GM18507 (cell line): Measurements from ENCODE around the gene STARD13.
"Not testable (repeated sequence)": the region's sequence is repeated elsewhere in the genome, so short reads cannot be mapped to it uniquely, and the experiment has no call there.

ENCODE experiments used
- DNase-seq: peaks from one replicate; pipeline ENCODE4 v3.0.0; 2011; ENCODE audit warnings: low read depth; ENCODE audit not compliant: insufficient read length; ENCODE audit errors: extremely low spot score
- FAIRE-seq: peaks from 2 replicates; lab custom pipeline; 2011; peaks lifted over from hg19 to GRCh38; lab: Jason Lieb, UNC

STARD13 gene

DNA sequence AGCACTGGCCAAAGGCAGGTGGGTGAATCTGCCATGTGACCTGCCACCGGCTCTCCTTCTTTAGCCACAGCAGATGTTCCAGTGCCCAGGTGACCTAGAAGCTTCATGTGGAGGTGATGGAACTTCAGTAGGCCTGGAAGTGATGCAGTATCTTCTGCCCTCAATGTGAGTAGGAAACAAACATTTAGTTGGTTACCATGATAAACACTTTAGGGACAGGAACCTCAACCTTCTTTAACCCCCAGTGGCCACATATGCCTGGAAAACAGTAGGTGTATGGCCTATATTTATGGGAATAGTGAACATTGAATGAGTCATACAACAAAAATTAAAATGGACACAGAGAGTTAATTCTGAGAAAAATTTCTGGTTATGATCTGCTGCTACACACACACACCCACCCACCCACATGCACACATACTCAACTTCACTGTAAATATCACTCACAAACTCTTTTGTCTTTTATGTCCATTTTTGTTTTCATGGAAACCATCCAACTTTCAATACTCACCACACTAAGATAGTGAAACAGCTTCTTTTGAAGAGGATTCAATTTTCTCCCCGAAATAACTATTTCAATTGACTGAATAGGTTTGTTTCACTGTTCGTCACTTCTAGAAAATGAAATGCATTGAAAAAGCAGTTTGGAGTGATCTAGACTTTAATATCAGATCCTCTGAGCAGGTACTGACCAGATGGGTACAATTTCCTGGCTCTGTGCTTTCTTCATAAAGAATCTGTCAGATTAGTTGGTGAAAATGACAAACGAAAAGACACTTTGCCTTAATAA, 97.3 kb downstream of the STARD13 start:
- no peak for DNase-seq

GRCh38 chr13:33186861-33187291, 98.7 kb downstream of the STARD13 start:
- peak; percentile 75 for FAIRE-seq
- DNase-seq: no peak

More for the DNA sequence above, 97.3 kb downstream of the STARD13 start:
- peak; percentile 76 for FAIRE-seq

- no peak for FAIRE-seq
- no peak for DNase-seq
These were observed 99.7 kb downstream of the STARD13 start for GRCh38 chr13:33185853-33186252.

DNA sequence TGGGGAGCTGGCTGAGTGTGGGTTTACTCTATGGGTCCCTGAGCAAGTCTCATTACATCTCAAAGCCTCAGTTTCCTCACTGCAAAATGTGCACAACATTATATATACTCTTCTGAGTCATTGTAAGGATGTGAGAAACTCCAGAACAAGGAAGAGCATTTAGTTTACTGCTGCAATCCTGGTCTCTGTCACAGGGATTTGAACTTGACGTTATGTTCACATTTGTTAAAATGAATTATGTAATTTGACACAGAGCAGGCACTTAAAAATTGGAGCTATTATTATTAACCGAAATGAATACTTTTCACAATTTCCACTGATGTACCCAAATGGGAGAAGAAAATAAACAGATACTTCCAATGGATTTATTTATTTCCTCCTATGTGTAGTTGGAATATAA, 101.0 kb downstream of the STARD13 start:
- DNase-seq (no peak), FAIRE-seq (no peak)

DNA sequence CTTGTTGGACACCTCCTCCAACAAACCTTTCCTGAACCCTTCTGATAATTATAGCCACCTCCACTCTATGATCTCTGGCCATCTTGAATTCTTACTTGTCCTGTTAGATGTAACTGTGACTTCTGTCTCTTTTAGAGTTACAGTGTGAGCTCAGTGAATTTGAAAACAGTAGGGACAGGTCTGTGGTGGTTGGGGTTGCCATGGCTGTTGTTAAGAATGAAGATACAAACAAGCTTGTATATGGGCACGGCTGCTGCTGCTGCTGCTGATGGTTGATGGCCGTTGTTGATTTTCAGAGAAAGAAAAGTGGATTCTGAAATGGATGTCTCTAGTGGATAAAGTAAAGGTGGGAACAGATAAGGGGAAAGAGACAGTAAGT, 101.5 kb downstream of the STARD13 start:
- DNase-seq: no peak
- FAIRE-seq: no peak

GRCh38 chr13:33183431-33184111, 102.0 kb downstream of the STARD13 start:
- FAIRE-seq: no peak
- DNase-seq: no peak

- FAIRE-seq: peak; percentile 78
- no peak for DNase-seq
These were observed 102.8 kb downstream of the STARD13 start for GRCh38 chr13:33182729-33183128.

DNA sequence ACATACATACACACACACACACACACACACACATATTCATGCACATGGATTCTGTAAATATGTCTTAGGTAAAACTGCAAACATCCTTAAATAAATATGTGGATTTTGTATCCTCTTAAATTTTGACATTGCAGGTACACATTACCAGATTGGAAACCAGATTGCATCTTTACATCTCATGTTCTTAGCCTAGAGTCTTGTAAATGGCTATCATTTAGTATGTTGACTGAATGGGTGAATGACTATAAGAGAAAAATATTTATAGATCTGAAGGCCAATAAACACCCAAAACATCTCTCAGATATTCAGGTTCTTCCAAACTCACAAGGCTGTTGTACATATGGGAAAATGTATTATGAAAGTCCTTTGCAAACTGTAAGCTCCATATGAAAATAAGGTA, 104.3 kb downstream of the STARD13 start:
- FAIRE-seq (no peak), DNase-seq (no peak)

- DNase-seq (no peak), FAIRE-seq (no peak)
These were observed 105.3 kb downstream of the STARD13 start for GRCh38 chr13:33180122-33180804.

GRCh38 chr13:33179463-33179862, 106.1 kb downstream of the STARD13 start:
- no peak for DNase-seq
- no peak for FAIRE-seq

GRCh38 chr13:33178209-33178840, 107.2 kb downstream of the STARD13 start:
- no peak for FAIRE-seq

DNA sequence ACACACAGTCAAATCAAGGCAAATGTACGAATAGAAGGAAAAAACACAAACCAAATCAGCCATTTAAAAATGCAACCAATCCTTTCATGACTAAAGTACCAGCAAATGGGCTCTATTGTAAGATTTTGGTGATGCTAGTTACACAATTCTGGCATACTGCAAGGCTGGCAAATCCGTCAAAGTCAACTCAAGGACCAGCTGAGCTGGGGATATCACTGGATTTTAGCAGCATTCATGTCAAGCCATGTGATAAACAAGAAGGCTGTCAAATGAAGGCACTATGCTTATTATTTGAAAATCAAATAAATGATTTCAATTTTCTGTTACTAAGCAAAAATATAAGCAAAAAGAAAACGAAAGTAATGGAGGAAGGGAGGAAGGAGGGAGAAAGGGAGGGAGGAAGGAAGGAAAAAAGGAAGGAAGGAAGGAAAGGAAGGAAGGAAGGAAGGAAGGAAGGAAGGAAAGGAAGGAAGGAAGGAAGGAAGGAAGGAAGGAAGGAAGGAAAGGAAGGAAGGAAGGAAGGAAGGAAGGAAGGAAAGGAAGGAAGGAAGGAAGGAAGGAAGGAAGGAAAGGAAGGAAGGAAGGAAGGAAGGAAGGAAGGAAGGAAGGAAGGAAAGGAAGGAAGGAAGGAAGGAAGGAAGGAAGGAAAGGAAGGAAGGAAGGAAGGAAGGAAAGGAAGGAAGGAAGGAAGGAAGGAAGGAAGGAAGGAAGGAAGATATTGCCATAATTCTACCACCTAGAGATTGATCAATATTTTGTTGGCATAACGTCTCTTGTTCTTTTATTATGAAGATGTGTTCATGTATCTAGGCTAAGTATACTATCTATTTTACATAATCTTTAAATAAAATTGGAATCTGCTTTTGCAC, 108.0 kb downstream of the STARD13 start:
- not testable (repeated sequence) for FAIRE-seq, DNase-seq

More at GRCh38 chr13:33178209-33178840, 107.2 kb downstream of the STARD13 start:
- no peak for DNase-seq

GRCh38 chr13:33176526-33176925, 109.0 kb downstream of the STARD13 start:
- no peak for DNase-seq
- FAIRE-seq: no peak

DNA sequence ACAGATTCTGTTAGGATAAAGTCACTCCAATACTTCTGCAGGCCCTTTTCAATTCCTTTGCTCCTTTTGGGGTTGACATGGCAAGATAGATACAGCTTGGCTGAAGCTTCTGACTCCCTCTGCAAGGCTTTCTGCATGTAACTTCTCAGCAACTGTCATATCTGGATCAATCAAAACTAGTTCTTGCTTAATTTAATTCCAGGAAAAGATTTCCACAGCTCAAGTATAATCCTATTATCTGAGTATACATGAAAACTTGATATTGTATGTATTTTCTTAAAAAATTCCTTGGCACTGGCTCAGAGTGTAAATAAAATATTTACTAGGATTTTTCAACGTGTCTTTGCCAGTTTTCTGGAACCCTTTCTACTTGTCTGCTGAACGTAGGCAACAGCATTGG, 109.6 kb downstream of the STARD13 start:
- DNase-seq (no peak), FAIRE-seq (no peak)

DNA sequence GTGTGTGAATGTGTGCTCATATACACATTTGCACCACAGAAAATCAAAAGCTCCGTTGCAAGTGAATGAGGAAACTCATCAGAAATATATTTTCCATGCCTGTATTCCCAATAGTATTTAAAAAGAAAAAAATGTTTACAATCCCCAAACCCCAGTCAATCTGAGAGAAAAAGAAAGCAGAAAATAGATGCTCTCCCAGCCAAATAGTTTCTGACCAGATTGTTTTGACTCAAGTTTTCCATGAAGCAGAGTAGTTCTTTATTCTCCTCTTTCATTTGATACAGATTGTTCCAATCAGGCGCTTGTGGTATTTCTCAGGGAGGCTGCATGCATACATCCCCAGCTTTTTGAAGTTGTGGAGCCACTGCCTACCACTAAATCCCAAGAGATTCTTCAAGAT, 110.6 kb downstream of the STARD13 start:
- FAIRE-seq (no peak), DNase-seq (no peak)

DNA sequence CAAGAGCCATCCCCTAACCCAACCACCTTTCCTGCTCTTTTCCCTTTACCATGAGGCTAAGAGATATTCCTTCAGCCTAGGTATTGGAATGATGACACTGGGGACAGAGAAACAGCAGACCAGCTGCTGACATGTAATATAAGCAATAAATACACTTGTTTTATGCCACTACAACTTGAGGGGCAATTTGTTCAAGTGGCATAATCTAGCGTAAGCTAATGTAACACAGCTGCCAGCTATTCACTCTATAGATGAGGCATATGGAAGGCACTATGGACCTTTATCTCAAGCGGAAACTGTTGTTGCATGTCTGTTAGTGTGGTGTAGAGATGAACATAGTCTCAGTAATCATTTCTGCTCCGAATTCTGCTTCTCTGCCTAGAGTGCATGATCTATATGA, 111.1 kb downstream of the STARD13 start:
- DNase-seq: no peak

DNA sequence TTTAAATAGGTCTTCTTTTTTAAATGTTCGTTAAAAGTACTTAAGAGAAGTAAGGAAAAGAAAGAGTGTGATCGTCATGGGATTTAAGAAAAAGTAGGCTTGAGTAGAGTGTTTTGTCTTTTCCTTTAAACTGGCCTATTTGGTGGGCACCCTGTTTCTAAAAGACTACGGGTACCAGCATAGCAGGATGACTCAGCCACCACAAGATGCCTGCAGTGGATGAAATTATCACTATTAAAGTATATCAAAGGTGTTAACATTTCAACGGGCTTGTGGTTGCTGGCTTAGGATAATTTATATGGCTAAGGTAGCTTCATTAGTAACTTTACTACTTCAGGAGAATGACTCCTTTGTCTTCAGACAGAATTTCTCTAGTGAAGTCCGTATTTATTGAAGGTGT, 112.6 kb downstream of the STARD13 start:
- DNase-seq (no peak), FAIRE-seq (no peak)

More for the DNA sequence above, 111.1 kb downstream of the STARD13 start:
- FAIRE-seq: no peak

- FAIRE-seq: no peak
These were observed 113.2 kb downstream of the STARD13 start for GRCh38 chr13:33172400-33172799.

More at GRCh38 chr13:33172400-33172799, 113.2 kb downstream of the STARD13 start:
- DNase-seq: no peak
